Vagina (tissue), 2 donors: ENCODE measurements around the gene SSTR1.
"Not testable (repeated sequence)": the region's sequence is repeated elsewhere in the genome, so short reads cannot be mapped to it uniquely, and the experiment has no call there.

Experiments used
- CTCF ChIP-seq, 3 experiments: fragments of 450-650 bp in 2 of 3; fragments of 200-600 bp in 1 of 3; sonication (generic) in 1 of 3; IDR thresholded peaks; one replicate each; pipeline ENCODE4 v1.5.1; 2017 to 2019; ENCODE audit warnings: antibody characterized with exemption in 3 of 3, mild to moderate bottlenecking in 2 of 3, moderate library complexity in 2 of 3
- POLR2A ChIP-seq, 2 donors: fragments of 450-650 bp; IDR thresholded peaks; one replicate each; pipeline ENCODE4 v1.6.1; 2017; ENCODE audit warnings: antibody characterized with exemption in 2 of 2, mild to moderate bottlenecking in 2 of 2, moderate library complexity in 2 of 2

DNA sequence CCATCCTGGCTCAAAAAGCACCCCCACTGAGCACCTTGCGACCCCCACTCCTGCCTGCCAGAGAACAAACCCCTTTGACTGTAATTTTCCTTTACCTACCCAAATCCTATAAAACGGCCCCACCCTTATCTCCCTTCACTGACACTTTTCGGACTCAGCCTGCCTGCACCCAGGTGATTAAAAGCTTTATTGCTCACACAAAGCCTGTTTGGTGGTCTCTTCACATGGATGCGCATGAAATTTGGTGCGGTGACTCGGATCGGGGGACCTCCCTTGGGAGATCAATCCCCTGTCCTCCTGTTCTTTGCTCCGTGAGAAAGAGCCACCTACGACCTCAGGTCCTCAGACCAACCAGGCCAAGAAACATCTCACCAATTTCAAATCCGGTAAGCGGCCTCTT is 16.9 kb upstream of the SSTR1 start:
- TF ChIP-seq CTCF, POLR2A (IDR thresholded peaks at IDR 0.05): not testable (repeated sequence)
